ENCODE results near the gene DLX3.
"Not testable (repeated sequence)": the region's sequence is repeated elsewhere in the genome, so short reads cannot be mapped to it uniquely, and the experiment has no call there.

Gene DLX3

GRCh38 chr17:49995055-49995738 is at the start of gene DLX3:
Gene DLX3 (minus strand): TSS chr17:49995224. CDS start chr17:49994998, 226 bp downstream.
- peak; percentile 50 for DNase-seq

- no peak for DNase-seq
Observed at GRCh38 chr17:50044483-50044882, 49.5 kb upstream of the DLX3 start.

- DNase-seq: no peak
Observed at GRCh38 chr17:50043290-50044148, 48.5 kb upstream of the DLX3 start.

GRCh38 chr17:50042211-50042610 is 47.2 kb upstream of the DLX3 start:
- no peak for DNase-seq

- not testable (repeated sequence) for DNase-seq
Observed at GRCh38 chr17:50040496-50040895, 45.5 kb upstream of the DLX3 start.

- DNase-seq: no peak
Observed at GRCh38 chr17:50039058-50039457, 44.0 kb upstream of the DLX3 start.

GRCh38 chr17:50037321-50038107 is 42.5 kb upstream of the DLX3 start:
- DNase-seq: no peak

GRCh38 chr17:50036455-50037261 is 41.6 kb upstream of the DLX3 start:
- DNase-seq: peak; percentile 46

GRCh38 chr17:50035945-50036344 is 40.9 kb upstream of the DLX3 start:
- DNase-seq: peak; percentile 47

- DNase-seq: peak; percentile 26
Observed at GRCh38 chr17:50035421-50035879, 40.4 kb upstream of the DLX3 start.

GRCh38 chr17:50034498-50035364 is 39.7 kb upstream of the DLX3 start:
- DNase-seq: peak; percentile 37

- no peak for DNase-seq
Observed at GRCh38 chr17:50033316-50033715, 38.3 kb upstream of the DLX3 start.

- DNase-seq: no peak
Observed at GRCh38 chr17:50029185-50029584, 34.2 kb upstream of the DLX3 start.

GRCh38 chr17:50028736-50029120 is 33.7 kb upstream of the DLX3 start:
- no peak for DNase-seq

- no peak for DNase-seq
Observed at GRCh38 chr17:50027881-50028735, 33.1 kb upstream of the DLX3 start.

GRCh38 chr17:50027172-50027880 is 32.3 kb upstream of the DLX3 start:
- no peak for DNase-seq

- DNase-seq: peak; percentile 96
Observed at GRCh38 chr17:50026837-50027171, 31.8 kb upstream of the DLX3 start.

GRCh38 chr17:50026046-50026675 is 31.1 kb upstream of the DLX3 start:
- no peak for DNase-seq

GRCh38 chr17:50024808-50025207 is 29.8 kb upstream of the DLX3 start:
- DNase-seq: no peak
